T-helper 22 cell (primary cell): ENCODE results near the gene SOX13.

Source experiments
- DNase-seq: peaks from one replicate; pipeline ENCODE4 v3.0.0-alpha.2; 2020; ENCODE audit warnings: low read depth

The SOX13 gene

GRCh38 chr1:204152310-204153044 is 79.6 kb downstream of the SOX13 start:
- no peak for DNase-seq

- DNase-seq = no peak
These were observed 80.8 kb downstream of the SOX13 start for GRCh38 chr1:204153667-204154066.

- DNase-seq = no peak
These were observed 81.8 kb downstream of the SOX13 start for GRCh38 chr1:204154568-204155255.

GRCh38 chr1:204155881-204156280 is 83.0 kb downstream of the SOX13 start:
- DNase-seq = no peak

- DNase-seq = no peak
These were observed 85.0 kb downstream of the SOX13 start for GRCh38 chr1:204157962-204158361.

GRCh38 chr1:204161609-204162493 is 88.9 kb downstream of the SOX13 start:
- no peak for DNase-seq

GRCh38 chr1:204162494-204163074 is 89.7 kb downstream of the SOX13 start:
- peak; percentile 31 for DNase-seq

- DNase-seq = no peak
These were observed 93.3 kb downstream of the SOX13 start, which contains the start of gene REN for GRCh38 chr1:204166219-204166618. Gene REN, minus strand, starts transcription at chr1:204166337. Its CDS starts 44 bp downstream, at chr1:204166293.

GRCh38 chr1:204167730-204168129 is 94.8 kb downstream of the SOX13 start:
- DNase-seq = no peak

- DNase-seq = no peak
These were observed 96.9 kb downstream of the SOX13 start for GRCh38 chr1:204169858-204170257.

GRCh38 chr1:204170494-204171155 is 97.7 kb downstream of the SOX13 start:
- no peak for DNase-seq

- DNase-seq = no peak
These were observed 98.8 kb downstream of the SOX13 start for GRCh38 chr1:204171751-204172178.

GRCh38 chr1:204172404-204173029 is 99.6 kb downstream of the SOX13 start:
- no peak for DNase-seq

- DNase-seq = no peak
These were observed 102.0 kb downstream of the SOX13 start for GRCh38 chr1:204174958-204175357.

- DNase-seq = no peak
These were observed 103.1 kb downstream of the SOX13 start for GRCh38 chr1:204176049-204176448.

GRCh38 chr1:204177133-204177532 is 104.2 kb downstream of the SOX13 start:
- DNase-seq = no peak
